CD4-positive, alpha-beta memory T cell (primary cell): ENCODE measurements around the gene HDHD5. TPM values are rescaled to one million over a fixed set of nuclear protein-coding genes. Genes with fewer than 3 reads are reported as not detected.
A peak's percentile ranks its signal among the peaks of the same experiment; 100 is the strongest.

Source experiments
- CTCF ChIA-PET: fragments of 350-600 bp; sonication (Branson Sonifier 250); formaldehyde crosslinking; loops from one replicate; lab custom pipeline; 2021; ENCODE audit warnings: inconsistent platforms; ENCODE audit not compliant: partially characterized antibody; lab: Charles Lee
- POLR2A ChIA-PET: fragments of 350-600 bp; sonication (Branson Sonifier 250); formaldehyde crosslinking; loops from one replicate; lab custom pipeline; 2021; ENCODE audit not compliant: partially characterized antibody; lab: Charles Lee
- DNase-seq, 5 donors: peaks; one replicate each; pipeline versions ENCODE4 v3.0.0 to v3.0.0-alpha.2; 2020 to 2022; ENCODE audit warnings: mixed read lengths in 1 of 5
- H3K27ac ChIP-seq: one replicate; pipeline ENCODE4 v1.7.0; 2013; ENCODE audit warnings: low read depth, low read length
- H3K27me3 ChIP-seq: 2 replicates; pipeline ENCODE4 v1.7.0; 2013; ENCODE audit warnings: mild to moderate bottlenecking, low read length, moderate library complexity; ENCODE audit not compliant: insufficient read depth
- H3K36me3 ChIP-seq: 2 replicates; pipeline ENCODE4 v1.7.0; 2013; ENCODE audit warnings: mild to moderate bottlenecking, low read length, moderate library complexity; ENCODE audit not compliant: insufficient read depth
- H3K4me1 ChIP-seq: 2 replicates; pipeline ENCODE4 v1.7.0; 2013; ENCODE audit warnings: mild to moderate bottlenecking, low read length, moderate library complexity; ENCODE audit not compliant: insufficient read depth
- H3K4me3 ChIP-seq, 2 donors: one replicate each; pipeline ENCODE4 v1.7.0; 2013; ENCODE audit warnings: low read length in 2 of 2, mild to moderate bottlenecking in 1 of 2
- H3K9me3 ChIP-seq, 2 donors: one replicate each; pipeline ENCODE4 v1.7.0; 2013; ENCODE audit warnings: low read length in 2 of 2, control low read depth in 1 of 2; ENCODE audit not compliant: control insufficient read depth in 1 of 2
- H3K27ac Mint-ChIP-seq, 7 donors: one replicate each; pipeline ENCODE4 v1.8.0; 2020 to 2021; ENCODE audit warnings: mixed read lengths in 7 of 7, mild to moderate bottlenecking in 6 of 7, inconsistent platforms in 3 of 7, moderate library complexity in 3 of 7
- H3K27me3 Mint-ChIP-seq, 2 donors: one replicate each; pipeline ENCODE4 v1.8.0; 2020 to 2021; ENCODE audit warnings: mixed read lengths in 2 of 2
- H3K36me3 Mint-ChIP-seq, 2 donors: one replicate each; pipeline ENCODE4 v1.8.0; 2020 to 2021; ENCODE audit warnings: mixed read lengths in 2 of 2, inconsistent platforms in 1 of 2, mild to moderate bottlenecking in 1 of 2
- H3K4me1 Mint-ChIP-seq, 4 donors: one replicate each; pipeline ENCODE4 v1.8.0; 2020 to 2021; ENCODE audit warnings: mixed read lengths in 4 of 4, mild to moderate bottlenecking in 1 of 4
- H3K4me3 Mint-ChIP-seq, 8 donors: one replicate each; pipeline ENCODE4 v1.8.0; 2020 to 2021; ENCODE audit warnings: mixed read lengths in 8 of 8, mild to moderate bottlenecking in 7 of 8, moderate library complexity in 6 of 8, inconsistent platforms in 3 of 8
- H3K9me3 Mint-ChIP-seq, 8 donors: one replicate each; pipeline ENCODE4 v1.8.0; 2020 to 2021; ENCODE audit warnings: mixed read lengths in 8 of 8, mild to moderate bottlenecking in 5 of 8, inconsistent platforms in 3 of 8, moderate library complexity in 1 of 8
- intact Hi-C: fragments of 100-400 bp; cut with micrococcal nuclease; formaldehyde crosslinking; loops from one replicate; pipeline ENCODE4 v1.15.1; 2023
- polyA plus RNA-seq, 2 donors: library from polyadenylated mRNA; unstranded; fragments of 300-500 nt; fragmentation: Illumina TruSeq; gene quantifications; one replicate each; pipeline ENCODE4 v1.2.3, GENCODE V29; 2021
- total RNA-seq, 2 experiments: library from RNA; stranded (reverse); gene quantifications; one replicate each; pipeline ENCODE4 v1.2.3, GENCODE V29; 2021

Gene HDHD5
- total and polyA plus RNA-seq, 4 experiments from 2014 or later: 23.1 to 86.7 (median 37.4) TPM

GRCh38 chr22:17137861-17138425 is 21.1 kb downstream of the HDHD5 start:
- no peak overlapping the region for H3K27ac ChIP-seq
- H3K4me1 Mint-ChIP-seq: peaks cover 0 to 4% (median 0%) of the 10 kb centered on the region in 4 donors
- no peak for DNase-seq
- intact Hi-C loops: no loop called here
- no peaks in the 10 kb centered on the region for H3K4me1 ChIP-seq
- H3K4me3 Mint-ChIP-seq: no peak overlapping the region
- no peaks in the 10 kb centered on the region for H3K27me3 ChIP-seq
- H3K27me3 Mint-ChIP-seq: no peaks in the 10 kb centered on the region
- peaks cover 31 to 50% of the 10 kb centered on the region in 2 donors for H3K36me3 Mint-ChIP-seq
- no peaks in the 10 kb centered on the region for H3K9me3 Mint-ChIP-seq
- no peak overlapping the region for H3K27ac Mint-ChIP-seq
- H3K9me3 ChIP-seq: no peaks in the 10 kb centered on the region
- ChIA-PET POLR2A (interaction anchor here (0.6 kb wide), 1 partner anchor 364 kb away, joined by 3 read pairs; no protein-coding TSS in a partner anchor), CTCF (no interaction called here)
- H3K4me3 ChIP-seq: no peak overlapping the region
- peaks cover 4% of the 10 kb centered on the region for H3K36me3 ChIP-seq

- no peak for DNase-seq
- intact Hi-C loops: no loop called here
- Histone ChIP-seq H3K4me3 (no peak overlapping the region), H3K36me3 (peaks cover 4% of the 10 kb centered on the region), H3K27me3 (no peaks in the 10 kb centered on the region), H3K9me3 (no peaks in the 10 kb centered on the region), H3K27ac (no peak overlapping the region), H3K4me1 (no peaks in the 10 kb centered on the region)
- Mint-ChIP-seq H3K27me3 (no peaks in the 10 kb centered on the region), H3K4me3 (no peak overlapping the region), H3K27ac (peak overlapping the region in 1 of 7 donors; percentile 5), H3K4me1 (peaks cover 0 to 4% (median 0%) of the 10 kb centered on the region in 4 donors), H3K9me3 (no peaks in the 10 kb centered on the region), H3K36me3 (peaks cover 26 to 42% of the 10 kb centered on the region in 2 donors)
- POLR2A ChIA-PET: no interaction called here
- CTCF ChIA-PET: no interaction called here
Measured at GRCh38 chr22:17137170-17137569, 21.9 kb downstream of the HDHD5 start.

GRCh38 chr22:17135153-17135760 is 23.8 kb downstream of the HDHD5 start:
- no peaks in the 10 kb centered on the region for H3K27me3 ChIP-seq
- POLR2A ChIA-PET: interaction anchor here (1.2 kb wide), 1 partner anchor 46 kb away, joined by 3 read pairs; no protein-coding TSS in a partner anchor
- H3K36me3 ChIP-seq: no peaks in the 10 kb centered on the region
- no peaks in the 10 kb centered on the region for H3K9me3 ChIP-seq
- H3K4me3 ChIP-seq: no peak overlapping the region
- intact Hi-C loops: no loop called here
- DNase-seq: no peak
- CTCF ChIA-PET: no interaction called here
- no peak overlapping the region for H3K27ac ChIP-seq
- H3K4me3 Mint-ChIP-seq: no peak overlapping the region
- no peaks in the 10 kb centered on the region for H3K4me1 ChIP-seq
- no peaks in the 10 kb centered on the region for H3K27me3 Mint-ChIP-seq
- peak overlapping the region in 2 of 7 donors; percentile 29 to 74 for H3K27ac Mint-ChIP-seq
- no peaks in the 10 kb centered on the region for H3K9me3 Mint-ChIP-seq
- H3K4me1 Mint-ChIP-seq: peaks cover 0 to 4% (median 0%) of the 10 kb centered on the region in 4 donors
- peaks cover 22 to 26% of the 10 kb centered on the region in 2 donors for H3K36me3 Mint-ChIP-seq

- H3K27me3 Mint-ChIP-seq: no peaks in the 10 kb centered on the region
- no peaks in the 10 kb centered on the region for H3K9me3 Mint-ChIP-seq
- peaks cover 0 to 4% (median 0%) of the 10 kb centered on the region in 4 donors for H3K4me1 Mint-ChIP-seq
- Histone ChIP-seq H3K27ac (no peak overlapping the region), H3K9me3 (no peaks in the 10 kb centered on the region), H3K27me3 (no peaks in the 10 kb centered on the region), H3K36me3 (no peaks in the 10 kb centered on the region), H3K4me3 (no peak overlapping the region), H3K4me1 (no peaks in the 10 kb centered on the region)
- no peak overlapping the region for H3K27ac Mint-ChIP-seq
- ChIA-PET CTCF (no interaction called here), POLR2A (no interaction called here)
- peaks cover 10 to 13% of the 10 kb centered on the region in 2 donors for H3K36me3 Mint-ChIP-seq
- H3K4me3 Mint-ChIP-seq: no peak overlapping the region
- DNase-seq: no peak
- intact Hi-C loops: no loop called here
Measured at GRCh38 chr22:17133137-17133536, 25.9 kb downstream of the HDHD5 start.

GRCh38 chr22:17132112-17132511 is 27.0 kb downstream of the HDHD5 start:
- intact Hi-C loops: no loop called here
- H3K4me3 Mint-ChIP-seq: no peak overlapping the region
- POLR2A ChIA-PET: interaction anchor here (0.6 kb wide), 1 partner anchor 48 kb away, joined by 4 read pairs; no protein-coding TSS in a partner anchor
- CTCF ChIA-PET: no interaction called here
- Histone ChIP-seq H3K4me3 (no peak overlapping the region), H3K27ac (no peak overlapping the region), H3K36me3 (no peaks in the 10 kb centered on the region), H3K27me3 (no peaks in the 10 kb centered on the region), H3K9me3 (no peaks in the 10 kb centered on the region), H3K4me1 (no peaks in the 10 kb centered on the region)
- no peak for DNase-seq
- H3K27me3 Mint-ChIP-seq: no peaks in the 10 kb centered on the region
- H3K4me1 Mint-ChIP-seq: peaks cover 0 to 4% (median 0%) of the 10 kb centered on the region in 4 donors
- no peaks in the 10 kb centered on the region for H3K9me3 Mint-ChIP-seq
- H3K27ac Mint-ChIP-seq: no peak overlapping the region
- H3K36me3 Mint-ChIP-seq: peaks cover 9 to 10% of the 10 kb centered on the region in 2 donors

GRCh38 chr22:17131686-17132085 is 27.4 kb downstream of the HDHD5 start:
- Mint-ChIP-seq H3K4me3 (no peak overlapping the region), H3K9me3 (no peaks in the 10 kb centered on the region), H3K36me3 (peaks cover 5 to 7% of the 10 kb centered on the region in 2 donors), H3K4me1 (peaks cover 0 to 2% (median 0%) of the 10 kb centered on the region in 4 donors), H3K27ac (no peak overlapping the region), H3K27me3 (no peaks in the 10 kb centered on the region)
- Histone ChIP-seq H3K36me3 (no peaks in the 10 kb centered on the region), H3K27ac (no peak overlapping the region), H3K27me3 (no peaks in the 10 kb centered on the region), H3K4me1 (no peaks in the 10 kb centered on the region), H3K4me3 (no peak overlapping the region), H3K9me3 (no peaks in the 10 kb centered on the region)
- intact Hi-C loops: no loop called here
- ChIA-PET CTCF (interaction anchor here (1.0 kb wide), 1 partner anchor 40 kb away, joined by 3 read pairs; no protein-coding TSS in a partner anchor), POLR2A (no interaction called here)
- DNase-seq: no peak

- intact Hi-C loops: no loop called here
- H3K27me3 Mint-ChIP-seq: no peaks in the 10 kb centered on the region
- Histone ChIP-seq H3K36me3 (no peaks in the 10 kb centered on the region), H3K27me3 (no peaks in the 10 kb centered on the region), H3K4me1 (no peaks in the 10 kb centered on the region), H3K9me3 (no peaks in the 10 kb centered on the region), H3K27ac (no peak overlapping the region), H3K4me3 (no peak overlapping the region)
- ChIA-PET CTCF (no interaction called here), POLR2A (no interaction called here)
- H3K9me3 Mint-ChIP-seq: no peaks in the 10 kb centered on the region
- no peak overlapping the region for H3K27ac Mint-ChIP-seq
- peaks cover 3 to 6% of the 10 kb centered on the region in 2 donors for H3K36me3 Mint-ChIP-seq
- H3K4me3 Mint-ChIP-seq: no peak overlapping the region
- peaks cover 0 to 2% (median 0%) of the 10 kb centered on the region in 4 donors for H3K4me1 Mint-ChIP-seq
- DNase-seq: no peak
Measured at GRCh38 chr22:17130199-17130598, 28.9 kb downstream of the HDHD5 start.
